Measurements from ENCODE around the gene CD69.

Gene CD69

GRCh38 chr12:9779209-9779608 is 18.5 kb upstream of the CD69 start:
- DNase-seq: no peak

GRCh38 chr12:9776781-9777180 is 16.1 kb upstream of the CD69 start:
- no peak for DNase-seq

GRCh38 chr12:9773216-9773877 is 12.6 kb upstream of the CD69 start:
- no peak for DNase-seq

- DNase-seq: no peak
These were observed 2.3 kb upstream of the CD69 start for GRCh38 chr12:9763025-9763424.

GRCh38 chr12:9762369-9762768 is 1.7 kb upstream of the CD69 start:
- no peak for DNase-seq

- DNase-seq: no peak
These were observed 699 bp upstream of the CD69 start for GRCh38 chr12:9761419-9761781.

GRCh38 chr12:9760120-9760519 is 581 bp downstream of the CD69 start:
- no peak for DNase-seq

GRCh38 chr12:9759694-9760093 is 1.0 kb downstream of the CD69 start:
- no peak for DNase-seq

- no peak for DNase-seq
These were observed 2.6 kb downstream of the CD69 start for GRCh38 chr12:9758119-9758518.

- DNase-seq: no peak
These were observed 3.2 kb downstream of the CD69 start for GRCh38 chr12:9757433-9758025.

GRCh38 chr12:9756706-9757105 is 4.0 kb downstream of the CD69 start:
- DNase-seq: no peak

GRCh38 chr12:9756170-9756569 is 4.5 kb downstream of the CD69 start:
- no peak for DNase-seq

GRCh38 chr12:9755567-9755966 is 5.1 kb downstream of the CD69 start:
- no peak for DNase-seq

- DNase-seq: no peak
These were observed 5.7 kb downstream of the CD69 start for GRCh38 chr12:9755035-9755434.

- DNase-seq: no peak
These were observed 6.4 kb downstream of the CD69 start for GRCh38 chr12:9754099-9754927.

GRCh38 chr12:9753498-9753897 is 7.2 kb downstream of the CD69 start:
- no peak for DNase-seq

GRCh38 chr12:9753073-9753472 is 7.6 kb downstream of the CD69 start:
- DNase-seq: no peak

GRCh38 chr12:9752145-9752933 is 8.4 kb downstream of the CD69 start:
- DNase-seq: no peak

- peak; percentile 42 for DNase-seq
These were observed 9.2 kb downstream of the CD69 start for GRCh38 chr12:9751204-9752144.

GRCh38 chr12:9750276-9751203 is 10.2 kb downstream of the CD69 start:
- DNase-seq: peak; percentile 41

GRCh38 chr12:9749640-9750039 is 11.1 kb downstream of the CD69 start:
- DNase-seq: no peak
